Esophagus squamous epithelium (tissue), 4 donors: ENCODE data around the gene C12orf56.
"Not testable (repeated sequence)": the region's sequence is repeated elsewhere in the genome, so short reads cannot be mapped to it uniquely, and the experiment has no call there.

Source experiments
- POLR2A ChIP-seq, 4 donors: fragments of 450-650 bp; IDR thresholded peaks; one replicate each; pipeline ENCODE4 v1.6.1; 2017; ENCODE audit warnings: antibody characterized with exemption in 4 of 4, mild to moderate bottlenecking in 4 of 4, moderate library complexity in 3 of 4
- TF ChIP-seq, protein P1 (sequence below), 6 experiments: fragments of 450-650 bp in 4 of 6; fragments of 200-600 bp in 2 of 6; sonication (generic) in 2 of 6; IDR thresholded peaks; one replicate each; pipeline ENCODE4 v1.5.1; 2016 to 2019; ENCODE audit warnings: antibody characterized with exemption in 6 of 6, mild to moderate bottlenecking in 4 of 6, moderate library complexity in 4 of 6

DNA sequence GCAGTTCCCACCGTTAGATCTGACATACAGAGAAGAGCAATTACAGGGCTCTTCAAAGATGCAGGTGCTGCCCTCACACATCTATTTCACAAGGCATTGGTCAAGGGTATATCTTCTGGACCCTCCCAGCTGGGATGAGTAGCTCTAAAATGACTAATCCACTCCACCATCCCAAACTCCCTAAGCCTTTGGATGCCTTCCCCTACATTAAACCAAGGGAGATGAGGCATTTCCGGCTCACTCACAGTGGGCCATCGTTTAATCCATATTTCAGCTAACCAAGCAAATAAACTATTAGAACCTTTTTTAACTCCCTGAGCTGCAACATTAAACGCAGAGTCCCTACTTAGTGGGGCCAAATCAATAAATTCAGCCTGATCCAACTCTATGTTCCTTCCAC is 45.9 kb downstream of the C12orf56 start:
- TF ChIP-seq, protein P1, sequence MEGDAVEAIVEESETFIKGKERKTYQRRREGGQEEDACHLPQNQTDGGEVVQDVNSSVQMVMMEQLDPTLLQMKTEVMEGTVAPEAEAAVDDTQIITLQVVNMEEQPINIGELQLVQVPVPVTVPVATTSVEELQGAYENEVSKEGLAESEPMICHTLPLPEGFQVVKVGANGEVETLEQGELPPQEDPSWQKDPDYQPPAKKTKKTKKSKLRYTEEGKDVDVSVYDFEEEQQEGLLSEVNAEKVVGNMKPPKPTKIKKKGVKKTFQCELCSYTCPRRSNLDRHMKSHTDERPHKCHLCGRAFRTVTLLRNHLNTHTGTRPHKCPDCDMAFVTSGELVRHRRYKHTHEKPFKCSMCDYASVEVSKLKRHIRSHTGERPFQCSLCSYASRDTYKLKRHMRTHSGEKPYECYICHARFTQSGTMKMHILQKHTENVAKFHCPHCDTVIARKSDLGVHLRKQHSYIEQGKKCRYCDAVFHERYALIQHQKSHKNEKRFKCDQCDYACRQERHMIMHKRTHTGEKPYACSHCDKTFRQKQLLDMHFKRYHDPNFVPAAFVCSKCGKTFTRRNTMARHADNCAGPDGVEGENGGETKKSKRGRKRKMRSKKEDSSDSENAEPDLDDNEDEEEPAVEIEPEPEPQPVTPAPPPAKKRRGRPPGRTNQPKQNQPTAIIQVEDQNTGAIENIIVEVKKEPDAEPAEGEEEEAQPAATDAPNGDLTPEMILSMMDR (IDR thresholded peaks at IDR 0.05): not testable (repeated sequence)
- TF ChIP-seq POLR2A (IDR thresholded peaks at IDR 0.05): not testable (repeated sequence)
